Measurements from ENCODE around the gene CDH4.
"Not testable (repeated sequence)": the region's sequence is repeated elsewhere in the genome, so short reads cannot be mapped to it uniquely, and the experiment has no call there.

The CDH4 gene

GRCh38 chr20:61419010-61419409, 166.9 kb downstream of the CDH4 start:
- DNase-seq (ENCODE audit: low spot score): no peak

DNA sequence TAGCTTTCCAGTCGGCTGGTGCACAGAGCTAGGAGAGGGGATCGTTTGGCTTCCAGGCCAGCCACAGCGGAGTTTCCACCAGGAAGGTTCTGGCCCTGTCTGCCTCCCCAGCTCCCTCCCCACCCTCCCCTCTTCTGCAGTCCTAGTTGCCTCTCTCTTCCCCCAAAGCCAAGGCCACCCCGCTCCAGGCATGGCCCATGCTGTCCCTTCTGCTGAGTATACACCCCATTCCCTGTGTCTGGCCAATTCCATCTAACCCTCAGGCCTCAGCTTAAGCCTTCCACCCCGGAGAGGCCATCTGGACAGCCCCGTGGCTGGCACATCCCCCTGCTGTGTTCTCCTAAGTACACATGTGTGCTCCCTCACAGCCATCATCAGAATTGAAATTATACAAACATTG, 167.4 kb downstream of the CDH4 start:
- no peak for DNase-seq (ENCODE audit: low spot score)

- no peak for DNase-seq (ENCODE audit: low spot score)
Observed at GRCh38 chr20:61420056-61420455, 168.0 kb downstream of the CDH4 start.

GRCh38 chr20:61420781-61421180, 168.7 kb downstream of the CDH4 start:
- DNase-seq (ENCODE audit: low spot score): no peak

GRCh38 chr20:61422636-61423425, 170.8 kb downstream of the CDH4 start:
- DNase-seq (ENCODE audit: low spot score): no peak

- DNase-seq (ENCODE audit: low spot score): no peak
Observed at GRCh38 chr20:61424011-61424627, 172.1 kb downstream of the CDH4 start.

- no peak for DNase-seq (ENCODE audit: low spot score)
Observed at GRCh38 chr20:61424628-61425420, 172.8 kb downstream of the CDH4 start.

GRCh38 chr20:61425541-61425991, 173.5 kb downstream of the CDH4 start:
- DNase-seq (ENCODE audit: low spot score): not testable (repeated sequence)

DNA sequence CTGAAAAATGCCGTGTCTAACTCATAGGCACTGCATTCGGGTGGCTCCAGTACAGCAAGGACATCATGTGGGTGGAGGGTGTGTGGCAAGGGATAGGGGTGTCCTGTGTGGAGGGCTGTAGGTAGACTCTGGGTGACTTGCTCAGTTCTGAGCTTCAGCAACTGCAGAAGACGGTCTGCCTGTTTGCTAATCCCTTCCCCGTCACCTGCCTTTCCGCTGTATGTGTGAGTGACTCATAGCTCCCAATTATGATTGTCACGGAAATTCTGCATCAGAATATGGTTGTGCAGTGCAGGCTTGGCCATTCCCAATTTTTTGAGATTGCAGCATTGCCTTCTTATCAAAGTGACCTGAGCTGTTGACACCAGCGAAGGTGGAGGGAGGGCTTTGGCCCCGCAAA, 174.3 kb downstream of the CDH4 start:
- DNase-seq (ENCODE audit: low spot score): no peak

DNA sequence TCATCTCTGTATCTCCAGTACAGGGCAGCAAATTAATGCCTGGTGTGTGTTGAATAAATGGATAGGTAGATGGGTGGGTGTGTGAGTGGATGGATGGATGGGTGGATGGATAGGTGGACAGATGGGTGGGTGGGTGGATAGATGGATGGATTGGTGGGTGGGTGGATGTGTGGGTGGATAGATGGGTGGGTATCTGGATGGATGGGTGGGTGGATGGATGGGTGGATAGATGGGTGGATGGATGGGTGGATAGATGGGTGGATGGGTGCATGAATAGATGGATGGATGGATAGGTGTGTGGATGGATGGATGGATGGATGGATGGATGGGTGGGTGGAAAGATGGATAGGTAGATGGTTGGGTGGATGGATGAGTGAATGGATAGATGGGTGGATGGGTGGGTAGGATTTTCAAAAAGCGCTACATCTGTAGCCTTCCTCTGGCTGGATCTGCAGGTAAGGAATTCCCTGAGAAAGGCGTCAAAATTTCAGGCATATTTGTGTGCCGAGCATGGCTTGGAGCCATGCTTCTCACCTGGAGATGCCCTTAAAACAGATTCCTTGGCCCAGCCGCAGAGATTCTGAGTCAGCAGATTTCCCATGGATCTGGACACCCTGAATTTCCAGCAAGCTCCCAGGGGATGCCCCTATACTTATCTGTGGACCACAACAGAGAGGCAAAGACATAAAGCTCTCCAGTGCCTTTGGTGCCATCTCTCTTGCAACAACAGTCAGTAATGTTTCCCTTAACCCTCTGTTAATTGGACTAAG, 177.6 kb downstream of the CDH4 start:
- no peak for DNase-seq (ENCODE audit: low spot score)

GRCh38 chr20:61430228-61430624, 178.2 kb downstream of the CDH4 start:
- DNase-seq (ENCODE audit: low spot score): no peak

GRCh38 chr20:61433176-61433575, 181.1 kb downstream of the CDH4 start:
- no peak for DNase-seq (ENCODE audit: low spot score)

DNA sequence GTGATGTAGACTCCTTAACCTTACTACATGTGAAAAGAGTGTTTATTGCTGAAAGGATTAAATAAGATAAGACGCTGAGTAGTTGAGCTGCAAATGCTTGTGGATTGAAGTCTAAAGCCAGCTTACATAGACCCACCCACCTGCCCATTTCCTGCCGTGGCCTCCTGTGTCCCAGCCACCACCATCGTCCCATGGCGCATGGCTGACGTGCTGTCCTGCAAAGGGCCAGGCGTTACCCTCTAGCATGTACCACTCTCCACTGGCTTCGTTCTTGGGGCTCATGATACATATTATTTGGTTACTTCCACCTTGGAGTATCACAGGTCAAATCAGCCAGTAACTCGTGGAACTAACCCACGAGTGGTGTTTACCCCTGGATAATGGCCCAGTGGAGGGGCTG, 181.8 kb downstream of the CDH4 start:
- DNase-seq (ENCODE audit: low spot score): no peak

DNA sequence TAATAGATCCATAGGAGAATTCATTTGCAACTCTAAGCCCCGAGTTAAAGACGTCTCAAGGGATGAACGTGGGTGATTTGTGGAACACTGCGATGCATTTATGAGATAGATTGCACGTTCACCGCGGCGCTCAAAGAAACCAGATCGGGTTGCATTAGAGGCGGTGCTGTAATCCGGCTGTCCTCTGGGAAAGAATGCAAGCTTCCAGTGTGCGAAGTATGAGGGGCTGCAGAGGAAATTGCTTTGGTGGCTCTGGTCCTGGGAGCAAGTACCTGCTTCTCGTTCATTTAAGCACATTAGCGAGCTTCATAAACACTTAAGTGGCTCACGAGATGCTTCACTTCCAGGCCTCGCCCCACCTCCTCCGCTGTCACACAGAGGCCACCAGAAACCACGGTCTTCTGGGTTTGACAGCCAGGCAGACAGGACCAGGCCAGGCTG, 182.3 kb downstream of the CDH4 start:
- DNase-seq (ENCODE audit: low spot score): no peak

GRCh38 chr20:61435184-61435822, 183.2 kb downstream of the CDH4 start:
- no peak for DNase-seq (ENCODE audit: low spot score)

DNA sequence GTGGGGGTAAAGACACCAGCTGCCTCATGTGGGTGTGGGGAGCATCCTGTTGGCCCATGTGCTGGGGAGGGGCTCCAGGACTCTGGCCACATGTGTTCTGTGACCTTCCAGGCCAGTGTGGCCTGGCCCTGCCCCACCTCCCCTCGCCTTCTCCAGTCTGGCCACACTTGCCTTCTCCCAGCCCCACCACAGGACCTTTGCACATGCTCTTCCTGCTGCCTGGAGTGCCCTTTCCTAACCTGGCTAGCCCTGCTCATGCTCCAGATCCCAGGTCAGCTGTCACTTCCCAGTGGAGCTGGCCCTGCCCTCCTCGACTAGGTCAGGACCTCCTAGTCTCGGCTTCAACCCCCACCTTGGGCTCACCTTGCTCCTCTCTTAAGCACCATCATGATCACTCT, 183.8 kb downstream of the CDH4 start:
- DNase-seq (ENCODE audit: low spot score): no peak

GRCh38 chr20:61436283-61436666, 184.2 kb downstream of the CDH4 start:
- no peak for DNase-seq (ENCODE audit: low spot score)

DNA sequence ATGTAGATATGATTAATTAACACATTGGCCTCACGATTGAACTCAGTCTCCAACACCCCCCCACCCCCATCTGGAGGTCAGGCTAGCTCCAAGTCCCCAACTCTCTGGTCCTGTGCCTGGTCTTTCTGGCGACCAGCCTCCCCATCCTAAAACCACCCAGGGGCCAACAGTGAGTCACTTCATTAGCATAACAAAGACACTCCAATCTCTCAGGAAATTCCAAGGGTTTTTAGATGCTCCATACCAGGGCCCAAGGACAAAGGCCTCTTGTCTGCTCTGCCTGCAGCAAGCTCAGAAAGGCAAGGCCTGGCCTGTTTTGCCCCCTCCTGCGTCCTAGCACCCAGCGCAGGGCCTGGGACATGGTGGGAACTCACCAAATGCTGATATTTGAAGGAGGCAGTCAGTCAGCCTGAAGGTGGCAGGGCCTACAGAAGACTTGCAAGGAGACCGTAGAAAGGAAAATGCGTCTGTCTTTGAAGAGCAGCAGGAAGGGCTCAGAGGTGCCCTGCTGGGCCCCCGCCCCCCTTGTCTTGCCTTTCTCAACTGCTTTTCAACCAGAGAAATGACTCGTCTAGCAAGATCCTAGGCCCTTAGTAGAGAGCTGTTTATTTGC, 184.7 kb downstream of the CDH4 start:
- no peak for DNase-seq (ENCODE audit: low spot score)

- DNase-seq (ENCODE audit: low spot score): no peak
Observed at GRCh38 chr20:61437280-61438206, 185.5 kb downstream of the CDH4 start.

DNA sequence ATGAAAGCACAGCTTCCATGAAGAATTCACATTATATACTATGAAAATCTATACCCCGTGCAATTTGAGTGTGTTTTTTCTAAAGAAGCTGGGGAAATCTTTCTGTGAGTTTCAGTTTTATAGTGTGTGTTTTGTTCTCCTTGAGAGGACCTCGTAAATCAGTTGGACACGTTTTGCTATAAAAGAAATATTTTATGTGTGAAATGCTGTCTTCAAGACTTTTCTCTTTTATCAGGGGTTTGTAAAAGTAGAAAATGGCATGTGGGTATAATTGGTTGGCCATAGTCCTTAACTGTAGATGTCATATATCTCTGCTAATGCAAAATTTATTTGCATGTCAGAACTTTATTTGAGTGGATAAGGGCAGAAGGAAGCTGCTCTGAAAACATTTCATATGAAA, 186.2 kb downstream of the CDH4 start:
- DNase-seq (ENCODE audit: low spot score): no peak
